GM12891 (cell line): ENCODE data around the gene CD164.
"Not testable (repeated sequence)": the region's sequence is repeated elsewhere in the genome, so short reads cannot be mapped to it uniquely, and the experiment has no call there.

Experiments
- DNase-seq: peaks from one replicate; pipeline ENCODE4 v3.0.0; 2011; ENCODE audit warnings: low spot score; ENCODE audit not compliant: insufficient read length
- FAIRE-seq: peaks from 2 replicates; lab custom pipeline; 2011; peaks lifted over from hg19 to GRCh38; lab: Jason Lieb, UNC
- PAX5 ChIP-seq: IDR thresholded peaks from 2 replicates; pipeline ENCODE4 v1.6.1; 2011; ENCODE audit warnings: low read length, moderate library complexity, mild to moderate bottlenecking; ENCODE audit not compliant: insufficient read depth, severe bottlenecking
- POLR2A ChIP-seq: IDR thresholded peaks from 2 replicates; pipeline ENCODE4 v1.6.1; 2011; ENCODE audit warnings: low read depth, low read length, control low read depth
- POLR2AphosphoS5 ChIP-seq: IDR thresholded peaks from 2 replicates; pipeline ENCODE4 v1.6.1; 2011; ENCODE audit warnings: low read depth, low read length, control low read depth
- POU2F2 ChIP-seq: IDR thresholded peaks from 2 replicates; pipeline ENCODE4 v1.6.1; 2011; ENCODE audit warnings: low read depth, mild to moderate bottlenecking, control low read depth, low read length, moderate library complexity
- SPI1 ChIP-seq: IDR thresholded peaks from 2 replicates; pipeline ENCODE4 v1.6.1; 2011; ENCODE audit warnings: low read depth, low read length, control low read depth
- TAF1 ChIP-seq: IDR thresholded peaks from 2 replicates; pipeline ENCODE4 v1.6.1; 2011; ENCODE audit warnings: low read depth, low read length, control low read depth

The CD164 gene

GRCh38 chr6:109347779-109348178, 34.5 kb downstream of the CD164 start:
- TF ChIP-seq POLR2AphosphoS5 (no peak), SPI1 (no peak), PAX5 (no peak), TAF1 (no peak), POU2F2 (no peak), POLR2A (no peak)
- DNase-seq (no peak), FAIRE-seq (no peak)

GRCh38 chr6:109345986-109346385, 36.3 kb downstream of the CD164 start:
- TF ChIP-seq POU2F2: no peak
- no peak for TF ChIP-seq TAF1
- no peak for TF ChIP-seq SPI1
- TF ChIP-seq PAX5: no peak
- TF ChIP-seq POLR2A: no peak
- no peak for TF ChIP-seq POLR2AphosphoS5
- DNase-seq: no peak
- FAIRE-seq: no peak

GRCh38 chr6:109344226-109344625, 38.0 kb downstream of the CD164 start:
- FAIRE-seq (no peak), DNase-seq (no peak)
- TF ChIP-seq POU2F2: no peak
- TF ChIP-seq POLR2AphosphoS5: no peak

- no peak for TF ChIP-seq POU2F2
- TF ChIP-seq TAF1: no peak
- no peak for TF ChIP-seq POLR2A
- TF ChIP-seq POLR2AphosphoS5: no peak
- no peak for TF ChIP-seq PAX5
- no peak for TF ChIP-seq SPI1
- DNase-seq (no peak), FAIRE-seq (no peak)
These were observed 38.7 kb downstream of the CD164 start for GRCh38 chr6:109343518-109343917.

GRCh38 chr6:109342911-109343310, 39.4 kb downstream of the CD164 start:
- TF ChIP-seq POU2F2 (no peak), POLR2A (no peak), TAF1 (no peak), PAX5 (no peak), SPI1 (no peak), POLR2AphosphoS5 (no peak)
- no peak for DNase-seq
- no peak for FAIRE-seq

GRCh38 chr6:109342506-109342905, 39.8 kb downstream of the CD164 start:
- DNase-seq (no peak), FAIRE-seq (no peak)
- no peak for TF ChIP-seq POU2F2
- TF ChIP-seq PAX5: no peak
- TF ChIP-seq SPI1: no peak
- TF ChIP-seq TAF1: no peak
- TF ChIP-seq POLR2A: no peak
- no peak for TF ChIP-seq POLR2AphosphoS5

- no peak for FAIRE-seq
- DNase-seq: no peak
- TF ChIP-seq SPI1 (no peak), POU2F2 (no peak), PAX5 (no peak), POLR2AphosphoS5 (no peak), TAF1 (no peak), POLR2A (no peak)
These were observed 41.5 kb downstream of the CD164 start for GRCh38 chr6:109340811-109341210.

- DNase-seq (no peak), FAIRE-seq (no peak)
- TF ChIP-seq SPI1: no peak
- TF ChIP-seq POLR2A: no peak
- no peak for TF ChIP-seq POU2F2
- no peak for TF ChIP-seq PAX5
- no peak for TF ChIP-seq TAF1
- TF ChIP-seq POLR2AphosphoS5: no peak
These were observed 42.2 kb downstream of the CD164 start for GRCh38 chr6:109339906-109340678.

- DNase-seq (no peak), FAIRE-seq (no peak)
- TF ChIP-seq PAX5 (no peak), POU2F2 (no peak), TAF1 (no peak), POLR2A (no peak), SPI1 (no peak), POLR2AphosphoS5 (no peak)
These were observed 45.9 kb downstream of the CD164 start for GRCh38 chr6:109336221-109336961.

- not testable (repeated sequence) for DNase-seq, FAIRE-seq
These were observed 48.4 kb downstream of the CD164 start for GRCh38 chr6:109333870-109334269.
